ENCODE results near the gene ICA1L. TPM values are rescaled to one million over a fixed set of nuclear protein-coding genes. Genes with fewer than 3 reads are reported as not detected.

ICA1L gene
- total RNA-seq, 1 experiment from 2014 or later, result not detected

DNA sequence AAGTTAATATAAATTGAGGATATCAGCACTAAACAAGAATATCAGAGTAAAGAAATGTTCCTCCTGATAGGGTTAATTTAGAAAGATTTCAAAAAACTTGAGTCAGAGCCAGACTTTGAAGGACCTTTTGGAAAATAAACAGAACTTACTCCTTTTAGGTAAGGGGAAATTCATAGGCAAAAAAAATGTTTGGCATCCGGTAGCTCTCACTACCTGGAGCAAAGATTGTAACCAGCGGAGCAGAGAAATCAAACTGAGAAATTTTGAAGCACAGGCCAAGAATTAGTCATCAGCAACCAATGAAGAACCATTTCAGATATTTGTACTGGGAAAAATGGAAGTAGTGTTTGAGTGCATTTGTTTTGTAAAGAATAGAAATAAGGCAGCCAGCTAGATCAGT, 113.0 kb downstream of the ICA1L start:
- ChIA-PET CTCF (no interaction called here), POLR2A (ENCODE audit: unreplicated experiment) (no interaction called here)
- H3K79me2 ChIP-seq (ENCODE audit: low read depth), result no peaks in the 10 kb centered on the region
- H3K27me3 ChIP-seq (ENCODE audit: insufficient read depth, low read depth), result no peaks in the 10 kb centered on the region
- H3K4me1 ChIP-seq (replicated peaks; ENCODE audit: insufficient read depth), result no peaks in the 10 kb centered on the region
- H3K4me3 ChIP-seq, result no peak overlapping the region
- H3K9me2 ChIP-seq (ENCODE audit: insufficient read depth), result no peaks in the 10 kb centered on the region
- H3F3A ChIP-seq (ENCODE audit: insufficient read depth, low read depth), result no peaks in the 10 kb centered on the region
- no peaks in the 10 kb centered on the region for H4K20me1 ChIP-seq (ENCODE audit: insufficient read depth)
- H3K27ac ChIP-seq, result no peak overlapping the region
- no TSS peak for BruUV-seq (replicated peaks)
- DNase-seq, result no peak
- H2AFZ ChIP-seq, result no peak overlapping the region
- TF ChIP-seq EZH2 (IDR thresholded peaks at IDR 0.05; ENCODE audit: low read depth) (no peak), CTCF (conservative IDR thresholded peaks at IDR 0.05) (no peak)
- H3K36me3 ChIP-seq (ENCODE audit: low read depth), result no peaks in the 10 kb centered on the region
- no peaks in the 10 kb centered on the region for H3K9me3 ChIP-seq (ENCODE audit: insufficient read depth, low read depth)
- intact Hi-C loops (cut with micrococcal nuclease; ENCODE audit: unreplicated experiment), result no loop called here
- no peak overlapping the region for H3K4me2 ChIP-seq

DNA sequence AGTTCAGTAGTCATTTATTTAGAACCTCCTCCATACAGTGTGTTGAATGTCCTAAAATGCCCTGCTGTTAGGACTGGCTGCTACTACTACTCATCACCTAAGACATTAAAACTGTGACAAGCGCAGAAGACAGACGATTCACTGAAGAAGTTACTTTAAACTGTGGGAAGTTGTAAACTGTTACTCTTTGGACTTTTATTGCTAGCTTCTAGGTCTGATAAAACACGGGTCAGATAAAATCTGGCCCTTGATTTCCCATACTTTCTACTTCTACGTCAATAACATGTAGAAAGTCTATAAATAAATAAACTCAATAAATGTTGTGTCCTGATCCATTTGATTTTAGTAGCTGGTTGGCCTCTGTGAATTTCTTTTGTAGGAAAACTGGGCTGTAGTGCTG, 113.4 kb downstream of the ICA1L start:
- no peak for TF ChIP-seq CTCF (conservative IDR thresholded peaks at IDR 0.05)
- no peak for TF ChIP-seq EZH2 (IDR thresholded peaks at IDR 0.05; ENCODE audit: low read depth)
- Histone ChIP-seq H3F3A (ENCODE audit: insufficient read depth, low read depth) (no peaks in the 10 kb centered on the region), H3K27me3 (ENCODE audit: insufficient read depth, low read depth) (no peaks in the 10 kb centered on the region), H3K9me2 (ENCODE audit: insufficient read depth) (no peaks in the 10 kb centered on the region), H2AFZ (no peak overlapping the region), H3K4me2 (no peak overlapping the region), H3K79me2 (ENCODE audit: low read depth) (no peaks in the 10 kb centered on the region), H3K4me3 (no peak overlapping the region), H4K20me1 (ENCODE audit: insufficient read depth) (no peaks in the 10 kb centered on the region), H3K27ac (no peak overlapping the region), H3K9me3 (ENCODE audit: insufficient read depth, low read depth) (no peaks in the 10 kb centered on the region), H3K36me3 (ENCODE audit: low read depth) (no peaks in the 10 kb centered on the region), H3K4me1 (replicated peaks; ENCODE audit: insufficient read depth) (no peaks in the 10 kb centered on the region)
- no TSS peak for BruUV-seq (replicated peaks)
- no peak for DNase-seq
- intact Hi-C loops (cut with micrococcal nuclease; ENCODE audit: unreplicated experiment), result no loop called here
- ChIA-PET CTCF (no interaction called here), POLR2A (ENCODE audit: unreplicated experiment) (interaction anchor here (0.6 kb wide), 1 partner anchor 36 kb away, joined by 38 read pairs; no protein-coding TSS in a partner anchor)

DNA sequence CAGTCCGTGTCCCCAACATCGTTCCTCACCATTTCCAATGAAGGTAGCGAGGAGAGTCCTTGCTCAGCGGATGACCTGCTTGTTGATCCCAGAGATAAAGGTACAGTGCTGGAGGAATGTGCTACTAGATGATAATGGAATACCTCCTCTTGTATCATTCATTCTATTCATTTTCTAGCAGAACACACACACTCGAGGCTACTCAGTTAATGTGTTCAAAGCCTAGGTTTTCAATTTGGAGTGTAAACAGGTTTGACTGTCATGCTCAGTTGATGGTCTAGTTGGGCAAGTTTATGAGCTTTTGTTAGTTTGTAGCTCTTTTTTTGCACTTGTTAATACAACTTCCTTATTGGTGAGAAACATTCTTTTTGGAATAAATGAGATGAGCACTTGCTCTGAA, 114.2 kb downstream of the ICA1L start:
- Histone ChIP-seq H3K36me3 (ENCODE audit: low read depth) (no peaks in the 10 kb centered on the region), H4K20me1 (ENCODE audit: insufficient read depth) (no peaks in the 10 kb centered on the region), H2AFZ (no peak overlapping the region), H3K79me2 (ENCODE audit: low read depth) (no peaks in the 10 kb centered on the region), H3K9me3 (ENCODE audit: insufficient read depth, low read depth) (no peaks in the 10 kb centered on the region), H3F3A (ENCODE audit: insufficient read depth, low read depth) (no peaks in the 10 kb centered on the region), H3K4me1 (replicated peaks; ENCODE audit: insufficient read depth) (no peaks in the 10 kb centered on the region), H3K4me3 (no peak overlapping the region), H3K27me3 (ENCODE audit: insufficient read depth, low read depth) (no peaks in the 10 kb centered on the region), H3K27ac (no peak overlapping the region), H3K4me2 (no peak overlapping the region), H3K9me2 (ENCODE audit: insufficient read depth) (no peaks in the 10 kb centered on the region)
- POLR2A ChIA-PET (ENCODE audit: unreplicated experiment), result interaction anchor here (0.6 kb wide), 1 partner anchor 37 kb away, joined by 38 read pairs; no protein-coding TSS in a partner anchor
- TF ChIP-seq CTCF (conservative IDR thresholded peaks at IDR 0.05) (no peak), EZH2 (IDR thresholded peaks at IDR 0.05; ENCODE audit: low read depth) (no peak)
- CTCF ChIA-PET, result no interaction called here
- no TSS peak for BruUV-seq (replicated peaks)
- no peak for DNase-seq
- intact Hi-C loops (cut with micrococcal nuclease; ENCODE audit: unreplicated experiment), result no loop called here

Data from PC-9 (cell line).